ENCODE data around the gene ASAP3.

ASAP3 gene

GRCh38 chr1:23417570-23417969 lies 66.4 kb downstream of the ASAP3 start:
- TF ChIP-seq CTCF (IDR thresholded peaks at IDR 0.05; ENCODE audit: insufficient read depth, missing control alignments), result no peak
- DNase-seq (ENCODE audit: insufficient read length, low spot score) (no peak), FAIRE-seq (no peak)

GRCh38 chr1:23416964-23417363 lies 67.0 kb downstream of the ASAP3 start:
- DNase-seq (ENCODE audit: insufficient read length, low spot score) (no peak), FAIRE-seq (no peak)
- TF ChIP-seq CTCF (IDR thresholded peaks at IDR 0.05; ENCODE audit: insufficient read depth, missing control alignments), result no peak

- no peak for DNase-seq (ENCODE audit: insufficient read length, low spot score)
- no peak for FAIRE-seq
- no peak for TF ChIP-seq CTCF (IDR thresholded peaks at IDR 0.05; ENCODE audit: insufficient read depth, missing control alignments)
Measured at GRCh38 chr1:23408797-23409290, 75.1 kb downstream of the ASAP3 start.

GRCh38 chr1:23407016-23407630 lies 76.9 kb downstream of the ASAP3 start:
- no peak for FAIRE-seq
- DNase-seq (ENCODE audit: insufficient read length, low spot score), result no peak
- no peak for TF ChIP-seq CTCF (IDR thresholded peaks at IDR 0.05; ENCODE audit: insufficient read depth, missing control alignments)

- TF ChIP-seq CTCF (IDR thresholded peaks at IDR 0.05; ENCODE audit: insufficient read depth, missing control alignments), result no peak
- DNase-seq (ENCODE audit: insufficient read length, low spot score) (no peak), FAIRE-seq (no peak)
Measured at GRCh38 chr1:23405946-23406345, 78.0 kb downstream of the ASAP3 start.

GRCh38 chr1:23403735-23404486 lies 80.1 kb downstream of the ASAP3 start:
- TF ChIP-seq CTCF (IDR thresholded peaks at IDR 0.05; ENCODE audit: insufficient read depth, missing control alignments), result peak; percentile 95
- FAIRE-seq (no peak), DNase-seq (ENCODE audit: insufficient read length, low spot score) (peak; percentile 45)

GRCh38 chr1:23403355-23403734 lies 80.6 kb downstream of the ASAP3 start:
- no peak for TF ChIP-seq CTCF (IDR thresholded peaks at IDR 0.05; ENCODE audit: insufficient read depth, missing control alignments)
- DNase-seq (ENCODE audit: insufficient read length, low spot score) (no peak), FAIRE-seq (no peak)
